ENCODE measurements around the gene SMYD3.

- TF ChIP-seq CTCF (IDR thresholded peaks at IDR 0.05; ENCODE audit: insufficient read depth, low read length) (no peak), POLR2AphosphoS5 (IDR thresholded peaks at IDR 0.05; ENCODE audit: low read depth) (no peak), GABPA (IDR thresholded peaks at IDR 0.05; ENCODE audit: low read depth) (no peak), REST (IDR thresholded peaks at IDR 0.05; ENCODE audit: insufficient replicate concordance, low read depth) (no peak)
Measured at GRCh38 chr1:246052603-246053002, 454.5 kb downstream of the SMYD3 start.
